ENCODE data around the gene CALN1.

GRCh38 chr7:72062666-72063065 is 349.5 kb downstream of the CALN1 start:
- TF ChIP-seq CTCF (IDR thresholded peaks at IDR 0.05; ENCODE audit: low read depth, low read length) (no peak), EZH2phosphoT487 (IDR thresholded peaks at IDR 0.05; ENCODE audit: low read depth) (no peak)
